Neural cell (in vitro differentiated cells): ENCODE measurements around the gene CEP57.

Experiments used
- CTCF ChIP-seq: fragments of 450-650 bp; IDR thresholded peaks from 2 replicates; pipeline ENCODE4 v1.5.1; 2014; ENCODE audit warnings: antibody characterized with exemption, mild to moderate bottlenecking, moderate library complexity; ENCODE audit not compliant: poor library complexity, severe bottlenecking
- EP300 ChIP-seq: fragments of 450-650 bp; conservative IDR thresholded peaks from 2 replicates; pipeline ENCODE4 v1.6.1; 2014; ENCODE audit warnings: antibody characterized with exemption, mild to moderate bottlenecking, moderate library complexity; ENCODE audit not compliant: poor library complexity, severe bottlenecking
- EZH2 ChIP-seq: fragments of 200-600, 300-800 bp; shearing (Covaris generic), sonication (generic); IDR thresholded peaks from 2 replicates; pipeline ENCODE4 v1.6.1; 2014; ENCODE audit warnings: antibody characterized with exemption, low read length, borderline replicate concordance, mild to moderate bottlenecking; ENCODE audit not compliant: insufficient read depth, poor library complexity, severe bottlenecking
- POLR2AphosphoS5 ChIP-seq: IDR thresholded peaks from 2 replicates; pipeline ENCODE4 v1.6.1; 2012
- RAD21 ChIP-seq: fragments of 450-650 bp; conservative IDR thresholded peaks from 2 replicates; pipeline ENCODE4 v1.6.1; 2014; ENCODE audit warnings: antibody characterized with exemption, mild to moderate bottlenecking, moderate library complexity
- TAF1 ChIP-seq: IDR thresholded peaks from 2 replicates; pipeline ENCODE4 v1.6.1; 2012; ENCODE audit warnings: low read depth

- no peak for TF ChIP-seq POLR2AphosphoS5
- TF ChIP-seq TAF1 = no peak
- TF ChIP-seq CTCF = no peak
- no peak for TF ChIP-seq EP300
- TF ChIP-seq RAD21 = no peak
- TF ChIP-seq EZH2 = no peak
Measured at GRCh38 chr11:95778699-95779098, 11.6 kb upstream of the CEP57 start.
